Muscle of leg (tissue), 11 donors: ENCODE measurements around the gene TNS1. TPM values are rescaled to one million over a fixed set of nuclear protein-coding genes. Genes with fewer than 3 reads are reported as not detected.

Experiments
- DNase-seq: peaks from one replicate; pipeline ENCODE4 v3.0.0; 2013
- H3K27ac ChIP-seq: one replicate; pipeline ENCODE4 v1.5.1; 2013; ENCODE audit warnings: mild to moderate bottlenecking, low read length, control low read depth
- H3K27me3 ChIP-seq: one replicate; pipeline ENCODE4 v1.6.1; 2013; ENCODE audit warnings: low read length; ENCODE audit not compliant: control insufficient read depth, insufficient read depth
- H3K36me3 ChIP-seq: one replicate; pipeline ENCODE4 v1.6.1; 2013; ENCODE audit warnings: low read length; ENCODE audit not compliant: control insufficient read depth, insufficient read depth
- H3K4me1 ChIP-seq: one replicate; pipeline ENCODE4 v1.6.1; 2013; ENCODE audit warnings: low read length; ENCODE audit not compliant: control insufficient read depth, insufficient read depth
- H3K4me3 ChIP-seq: one replicate; pipeline ENCODE4 v1.5.1; 2013; ENCODE audit warnings: low read length, control low read depth
- H3K9me3 ChIP-seq: replicated peaks from 2 replicates; pipeline ENCODE4 v1.6.1; 2013; ENCODE audit warnings: low read depth, low read length; ENCODE audit not compliant: control insufficient read depth
- WGBS: methylation state at CpG from one replicate; pipeline ENCODE4 v1.1.5; 2013; ENCODE audit warnings: missing lambda C conversion rate; ENCODE audit not compliant: insufficient coverage; 5-methylcytosine and 5-hydroxymethylcytosine counted together
- polyA plus RNA-seq, 8 donors: library from polyadenylated mRNA; unstranded; fragments of 120-200 nt; gene quantifications; one replicate each; pipeline versions ENCODE4 v1.2.1 to v1.2.3, GENCODE V29; 2013; ENCODE audit warnings: inconsistent platforms in 1 of 8, low replicate concordance in 1 of 8; ENCODE audit not compliant: insufficient read length in 8 of 8, insufficient read depth in 1 of 8
- total RNA-seq: library from RNA; stranded (reverse); fragments of 120-200 nt; gene quantifications from one replicate; pipeline ENCODE4 v1.2.4, GENCODE V29; 2013

Gene TNS1
- total and polyA plus RNA-seq, 9 donors = 68.1 to 129 (median 114) TPM

DNA sequence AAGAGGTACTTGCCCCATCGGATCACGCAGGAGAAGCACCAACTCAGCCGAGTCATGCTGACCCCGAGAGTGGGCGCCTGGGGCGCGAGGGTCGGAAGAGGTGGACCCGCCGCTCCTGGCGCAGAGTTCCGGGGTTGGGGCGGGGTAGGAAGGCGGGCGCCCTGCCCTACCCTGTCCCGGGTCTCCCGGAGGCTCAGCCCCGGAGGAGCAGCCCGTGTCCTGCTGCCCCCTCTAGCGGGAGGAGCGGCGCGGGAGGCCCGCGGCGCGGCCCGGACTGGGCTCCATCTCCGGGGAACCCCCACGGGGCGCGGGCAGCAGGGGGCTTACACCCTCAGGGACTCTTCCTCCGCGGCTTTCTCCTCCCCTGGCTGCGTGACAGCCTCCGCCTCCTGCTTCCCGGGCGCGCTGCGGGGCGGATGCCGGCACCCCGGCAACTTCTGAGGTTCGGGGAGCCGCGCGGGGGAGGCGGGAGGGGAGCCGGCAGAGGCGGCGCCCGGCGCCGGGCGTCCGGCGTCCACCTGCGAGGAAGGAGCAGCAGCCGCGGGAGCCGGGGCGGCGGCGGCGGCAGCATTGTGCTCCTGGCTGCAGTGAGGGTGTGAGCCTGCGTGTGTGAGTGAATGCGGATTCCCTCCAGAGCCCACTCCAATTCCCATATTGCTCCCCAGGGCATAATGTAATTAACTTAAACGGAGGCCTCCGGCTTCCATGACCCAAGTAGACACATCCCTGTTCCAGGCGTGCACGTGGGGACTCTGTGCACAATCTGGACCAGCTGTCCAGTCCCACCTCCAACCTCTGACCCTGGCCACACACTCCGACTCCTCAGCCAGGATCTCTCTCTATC is 7.6 kb upstream of the TNS1 start:
- H3K9me3 ChIP-seq = no peaks in the 10 kb centered on the region
- no peak overlapping the region for H3K27ac ChIP-seq
- no peaks in the 10 kb centered on the region for H3K36me3 ChIP-seq
- under 1% methylated on average over 61 of the region's 72 CpGs for WGBS
- peaks cover 42% of the 10 kb centered on the region for H3K4me1 ChIP-seq
- H3K4me3 ChIP-seq = peak overlapping the region; percentile 43
- peaks cover 37% of the 10 kb centered on the region for H3K27me3 ChIP-seq
- peak; percentile 57 for DNase-seq

DNA sequence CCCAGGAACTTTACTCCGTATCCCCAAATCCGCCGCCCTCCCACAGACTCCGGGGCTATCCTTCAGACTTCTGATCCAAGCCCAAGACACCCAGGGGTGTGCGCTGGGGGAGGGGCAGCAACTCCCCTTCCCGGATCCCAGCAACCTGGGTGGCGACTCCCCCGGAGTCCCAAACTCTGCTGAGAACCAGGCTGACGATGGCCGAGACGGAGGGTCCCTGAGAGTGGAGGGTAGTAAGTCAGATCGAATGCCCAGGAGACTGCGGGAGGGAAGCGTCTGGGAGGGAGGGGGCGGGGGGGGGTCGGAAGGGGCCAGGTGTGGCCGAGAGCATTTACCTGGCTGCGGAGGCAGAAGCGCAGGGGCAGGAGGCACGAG is 7.0 kb upstream of the TNS1 start:
- Histone ChIP-seq H3K9me3 (no peaks in the 10 kb centered on the region), H3K4me3 (peak overlapping the region; percentile 43), H3K27me3 (peaks cover 37% of the 10 kb centered on the region), H3K36me3 (no peaks in the 10 kb centered on the region), H3K4me1 (peaks cover 41% of the 10 kb centered on the region), H3K27ac (no peak overlapping the region)
- DNase-seq = no peak
- WGBS = 1% methylated on average over 17 of the region's 20 CpGs

DNA sequence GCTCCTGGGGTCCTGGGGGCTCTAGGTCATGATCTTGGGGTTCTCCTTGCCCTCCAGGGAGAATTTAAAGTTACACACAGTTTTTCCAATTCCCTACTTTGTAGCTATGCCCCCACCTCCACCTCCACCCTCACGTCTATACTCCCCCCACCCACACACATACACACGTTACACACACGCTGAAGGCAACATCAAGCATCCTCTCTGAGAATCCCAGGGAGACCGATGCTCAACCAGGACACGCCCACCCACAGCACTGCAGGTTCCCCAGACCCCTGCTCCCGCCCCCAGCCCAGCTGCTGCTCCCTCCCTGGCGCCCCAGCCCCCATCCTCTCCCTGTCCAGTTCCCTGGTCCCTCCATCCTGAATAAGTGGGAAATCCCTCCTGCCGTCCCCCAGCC is 6.4 kb upstream of the TNS1 start:
- DNase-seq = no peak
- Histone ChIP-seq H3K36me3 (no peaks in the 10 kb centered on the region), H3K9me3 (no peaks in the 10 kb centered on the region), H3K4me1 (peaks cover 46% of the 10 kb centered on the region), H3K27me3 (peaks cover 37% of the 10 kb centered on the region), H3K4me3 (peak overlapping the region; percentile 43), H3K27ac (no peak overlapping the region)
- WGBS = 19% methylated on average over 7 of the region's 8 CpGs

DNA sequence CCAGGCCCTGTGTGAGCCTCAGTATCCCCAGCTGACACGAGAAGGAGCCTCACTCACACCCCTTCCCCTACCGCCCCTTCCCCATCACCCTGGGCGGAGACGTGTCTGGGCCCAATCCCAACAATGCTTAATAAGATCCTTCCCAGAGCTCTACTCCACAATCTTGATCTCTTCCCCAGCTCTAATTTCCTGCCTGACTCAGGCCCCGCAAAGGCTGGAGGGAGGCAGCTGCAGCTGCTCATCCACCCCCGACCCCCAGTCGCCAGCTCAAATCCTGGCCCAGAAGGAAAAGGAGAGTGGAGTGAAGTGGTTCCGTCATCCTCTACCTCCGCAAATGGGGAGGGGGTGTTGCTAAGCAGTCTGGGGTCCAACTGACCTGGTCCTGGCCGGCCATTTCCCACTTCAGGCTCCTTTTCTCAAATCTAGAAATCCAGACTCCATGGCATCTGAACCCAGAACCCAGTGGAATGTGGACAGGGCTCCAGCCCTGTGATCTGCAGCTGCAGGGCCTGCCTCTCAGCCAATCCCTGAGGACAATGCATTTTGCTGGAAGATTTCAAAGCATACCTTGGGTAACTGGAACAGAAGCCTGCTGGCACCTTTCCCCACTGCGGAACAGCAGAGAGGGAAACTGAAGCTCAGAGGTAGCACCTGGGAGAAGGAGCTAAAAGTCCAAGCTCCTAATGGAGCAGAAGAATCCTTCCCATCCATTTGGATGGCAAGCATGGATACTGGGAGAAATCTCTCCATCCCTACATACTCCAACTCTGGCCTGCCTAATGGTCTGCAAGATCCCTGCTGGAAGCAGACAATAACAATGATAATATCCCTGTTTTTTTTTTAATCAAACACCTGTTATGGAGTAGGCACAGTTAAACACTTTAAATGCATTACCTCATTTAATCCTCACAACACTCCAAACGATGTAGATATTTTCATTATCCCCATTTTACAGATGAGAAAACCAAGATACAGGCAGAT is 5.6 kb upstream of the TNS1 start:
- H3K27me3 ChIP-seq = peaks cover 37% of the 10 kb centered on the region
- peaks cover 54% of the 10 kb centered on the region for H3K4me1 ChIP-seq
- H3K27ac ChIP-seq = peak overlapping the region; percentile 60
- peak; percentile 84 for DNase-seq
- no peaks in the 10 kb centered on the region for H3K36me3 ChIP-seq
- no peaks in the 10 kb centered on the region for H3K9me3 ChIP-seq
- WGBS = 24% methylated on average over 7 of the region's 12 CpGs
- no peak overlapping the region for H3K4me3 ChIP-seq

- 79% methylated on average over 4 of the region's 4 CpGs for WGBS
- Histone ChIP-seq H3K4me3 (no peak overlapping the region), H3K36me3 (no peaks in the 10 kb centered on the region), H3K27ac (no peak overlapping the region), H3K9me3 (no peaks in the 10 kb centered on the region), H3K27me3 (peaks cover 34% of the 10 kb centered on the region), H3K4me1 (peaks cover 60% of the 10 kb centered on the region)
- no peak for DNase-seq
Observed at GRCh38 chr2:218006741-218007140, 3.9 kb upstream of the TNS1 start.

DNA sequence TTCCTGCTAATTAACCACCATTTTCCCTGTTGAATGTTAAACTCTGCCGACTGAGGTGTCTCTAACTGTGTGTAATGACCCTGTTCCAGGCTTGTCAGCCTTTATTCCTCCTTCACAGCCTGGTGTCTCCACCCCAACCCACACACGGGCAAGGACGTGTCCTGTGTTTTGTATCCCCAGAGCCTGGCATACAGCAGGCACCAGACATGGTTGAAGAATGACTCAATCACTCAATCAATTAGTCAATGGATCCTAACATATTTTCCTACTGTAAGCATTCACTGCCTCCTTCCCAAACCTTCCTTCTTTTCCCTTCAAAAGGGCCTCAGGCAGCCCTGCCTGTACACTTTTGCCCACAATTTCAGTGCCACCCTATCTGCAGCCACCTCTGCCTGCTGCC is 2.7 kb upstream of the TNS1 start:
- WGBS = 82% methylated on average over 2 of the region's 3 CpGs
- H3K27me3 ChIP-seq = peaks cover 26% of the 10 kb centered on the region
- peaks cover 51% of the 10 kb centered on the region for H3K4me1 ChIP-seq
- no peaks in the 10 kb centered on the region for H3K9me3 ChIP-seq
- no peak for DNase-seq
- H3K36me3 ChIP-seq = no peaks in the 10 kb centered on the region
- H3K27ac ChIP-seq = no peak overlapping the region
- H3K4me3 ChIP-seq = no peak overlapping the region

GRCh38 chr2:218005028-218005427 is 2.2 kb upstream of the TNS1 start:
- H3K27me3 ChIP-seq = peaks cover 24% of the 10 kb centered on the region
- DNase-seq = no peak
- H3K4me1 ChIP-seq = peaks cover 49% of the 10 kb centered on the region
- H3K27ac ChIP-seq = peak overlapping the region; percentile 85
- 90% methylated on average over 3 of the region's 4 CpGs for WGBS
- no peak overlapping the region for H3K4me3 ChIP-seq
- H3K36me3 ChIP-seq = no peaks in the 10 kb centered on the region
- no peaks in the 10 kb centered on the region for H3K9me3 ChIP-seq

DNA sequence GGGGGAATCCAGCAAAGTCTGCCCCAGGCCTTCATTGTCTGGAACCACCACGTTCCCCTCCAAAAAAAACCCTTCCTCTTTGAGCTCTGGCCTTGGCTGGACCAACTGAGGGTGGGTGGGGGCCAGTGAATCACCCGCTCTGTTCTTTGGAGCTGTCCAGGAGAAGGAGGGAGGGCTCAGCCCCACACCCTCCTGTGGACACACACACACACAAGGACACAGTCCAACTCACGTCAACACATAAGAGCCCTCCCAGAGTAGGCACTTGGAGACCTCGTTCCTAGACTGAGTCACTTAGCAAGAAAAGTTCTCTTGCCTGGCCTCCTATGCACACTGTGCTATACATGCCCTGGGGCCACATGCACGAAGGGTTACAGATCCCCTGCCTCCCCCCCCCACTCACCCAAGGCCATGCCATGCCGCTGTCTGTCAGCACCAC is 1.2 kb upstream of the TNS1 start:
- Histone ChIP-seq H3K4me1 (peaks cover 50% of the 10 kb centered on the region), H3K9me3 (no peaks in the 10 kb centered on the region), H3K27ac (peak overlapping the region; percentile 85), H3K27me3 (peaks cover 14% of the 10 kb centered on the region), H3K4me3 (no peak overlapping the region), H3K36me3 (no peaks in the 10 kb centered on the region)
- peak; percentile 94 for DNase-seq
- 45% methylated on average over 4 of the region's 6 CpGs for WGBS

DNA sequence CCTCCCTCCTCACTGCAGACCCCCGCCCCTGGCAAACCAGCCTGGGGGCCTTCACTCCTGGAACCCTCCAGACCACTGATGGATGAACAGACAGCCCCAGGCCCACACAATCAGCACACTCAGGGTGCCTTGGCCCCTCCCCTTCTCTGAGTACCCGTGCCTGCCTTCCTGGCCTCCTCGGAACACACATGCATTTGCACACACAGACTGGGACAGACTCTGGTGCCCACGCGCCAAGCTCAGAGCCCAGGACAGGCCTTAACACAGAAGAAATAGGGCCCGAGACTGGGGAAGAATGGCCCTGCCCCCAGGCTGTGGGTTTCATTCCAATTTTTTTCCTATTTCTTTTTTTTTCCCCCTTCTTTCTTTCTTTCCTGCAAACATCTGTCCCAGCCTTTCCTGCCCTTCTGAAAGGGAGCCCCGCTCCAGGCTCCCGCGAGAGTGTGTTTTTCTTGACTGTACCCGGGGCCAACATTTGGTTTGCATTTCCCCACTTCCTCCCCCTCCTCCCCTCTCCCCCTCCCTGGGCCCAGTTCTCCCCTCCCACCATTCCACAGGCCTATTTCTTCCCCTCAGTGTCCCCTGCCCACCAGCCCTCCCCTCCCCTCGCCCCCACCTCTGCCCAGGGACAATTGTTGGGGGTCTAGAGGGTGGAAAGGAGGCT is 618 bp upstream of the TNS1 start:
- Histone ChIP-seq H3K27me3 (peaks cover 10% of the 10 kb centered on the region), H3K9me3 (no peaks in the 10 kb centered on the region), H3K27ac (peak overlapping the region; percentile 85), H3K4me3 (peak overlapping the region; percentile 31), H3K36me3 (no peaks in the 10 kb centered on the region), H3K4me1 (peaks cover 51% of the 10 kb centered on the region)
- 23% methylated on average over 10 of the region's 11 CpGs for WGBS
- DNase-seq = peak; percentile 97
